Astrocyte (in vitro differentiated cells and primary cell): ENCODE data around the gene PRKCD. TPM values are rescaled to one million over a fixed set of nuclear protein-coding genes. Genes with fewer than 3 reads are reported as not detected.

Experiments
- DNase-seq: peaks from one replicate; pipeline ENCODE4 v3.0.0-alpha.2; 2010; ENCODE audit warnings: low read depth
- FAIRE-seq: peaks from 2 replicates; lab custom pipeline; 2011; peaks lifted over from hg19 to GRCh38; lab: Jason Lieb, UNC
- H2AFZ ChIP-seq: 2 replicates; pipeline ENCODE4 v1.6.0; 2012; ENCODE audit warnings: low read depth, low read length, inconsistent platforms
- H3K27ac ChIP-seq: 2 replicates; pipeline ENCODE4 v1.5.1; 2011; ENCODE audit warnings: low read depth, low read length, inconsistent platforms
- H3K27me3 ChIP-seq: 2 replicates; pipeline ENCODE4 v1.6.0; 2011; ENCODE audit warnings: low read length, inconsistent platforms; ENCODE audit not compliant: insufficient read depth
- H3K36me3 ChIP-seq: 2 replicates; pipeline ENCODE4 v1.5.1; 2011; ENCODE audit warnings: low read length, inconsistent platforms; ENCODE audit not compliant: insufficient read depth
- H3K4me1 ChIP-seq: 2 replicates; pipeline ENCODE4 v1.5.1; 2011; ENCODE audit warnings: low read length, inconsistent platforms; ENCODE audit not compliant: insufficient read depth
- H3K4me2 ChIP-seq: 2 replicates; pipeline ENCODE4 v1.6.0; 2012; ENCODE audit warnings: low read length, inconsistent platforms
- H3K4me3 ChIP-seq: 2 replicates; pipeline ENCODE4 v1.5.1; 2011; ENCODE audit warnings: low read depth, mild to moderate bottlenecking, low read length, inconsistent platforms; ENCODE audit not compliant: insufficient read depth
- H3K79me2 ChIP-seq: 2 replicates; pipeline ENCODE4 v1.6.0; 2012; ENCODE audit warnings: mild to moderate bottlenecking, low read length, inconsistent platforms; ENCODE audit not compliant: insufficient read depth
- H3K9ac ChIP-seq: 2 replicates; pipeline ENCODE4 v1.6.0; 2012; ENCODE audit warnings: mild to moderate bottlenecking, low read length, inconsistent platforms
- H3K9me3 ChIP-seq: 2 replicates; pipeline ENCODE4 v1.5.1; 2012; ENCODE audit warnings: low read depth, mild to moderate bottlenecking, low read length, inconsistent platforms; ENCODE audit not compliant: insufficient read depth
- H4K20me1 ChIP-seq: 2 replicates; pipeline ENCODE4 v1.6.0; 2012; ENCODE audit warnings: low read length, inconsistent platforms; ENCODE audit not compliant: insufficient read depth
- H3K27ac Mint-ChIP-seq: one replicate; pipeline ENCODE4 v1.8.0; 2021; ENCODE audit warnings: mild to moderate bottlenecking, mixed read lengths; ENCODE audit not compliant: unreplicated experiment
- H3K27me3 Mint-ChIP-seq: one replicate; pipeline ENCODE4 v1.8.0; 2021; ENCODE audit warnings: low read depth, mixed read lengths; ENCODE audit not compliant: unreplicated experiment
- H3K36me3 Mint-ChIP-seq: one replicate; pipeline ENCODE4 v1.8.0; 2021; ENCODE audit warnings: low read depth, mixed read lengths; ENCODE audit not compliant: unreplicated experiment
- H3K4me1 Mint-ChIP-seq: one replicate; pipeline ENCODE4 v1.8.0; 2021; ENCODE audit warnings: low read depth, mixed read lengths; ENCODE audit not compliant: unreplicated experiment
- H3K4me3 Mint-ChIP-seq: one replicate; pipeline ENCODE4 v1.8.0; 2021; ENCODE audit warnings: mild to moderate bottlenecking, moderate library complexity, mixed read lengths; ENCODE audit not compliant: unreplicated experiment
- H3K9me3 Mint-ChIP-seq: one replicate; pipeline ENCODE4 v1.8.0; 2021; ENCODE audit warnings: mild to moderate bottlenecking, mixed read lengths; ENCODE audit not compliant: unreplicated experiment
- CTCF ChIP-seq: IDR thresholded peaks from 2 replicates; pipeline ENCODE4 v1.5.1; 2011; ENCODE audit warnings: low read depth, mild to moderate bottlenecking, inconsistent platforms, low read length, moderate library complexity; ENCODE audit not compliant: insufficient read depth
- EZH2 ChIP-seq: IDR thresholded peaks from 2 replicates; pipeline ENCODE4 v1.6.1; 2012; ENCODE audit warnings: mild to moderate bottlenecking, low read length, inconsistent platforms; ENCODE audit not compliant: insufficient read depth
- total RNA-seq: library from RNA; stranded (reverse); gene quantifications from 2 replicates; pipeline ENCODE4 v1.2.1, GENCODE V29; 2021

Gene PRKCD
- total RNA-seq, 1 donor from 2014 or later: 25.4 TPM

GRCh38 chr3:53169045-53169831 lies 8.2 kb downstream of the PRKCD start:
- H3K9ac ChIP-seq: no peak overlapping the region
- TF ChIP-seq EZH2: no peak
- TF ChIP-seq CTCF: no peak
- H3K27me3 ChIP-seq: no peaks in the 10 kb centered on the region
- peaks cover 19% of the 10 kb centered on the region for H3K79me2 ChIP-seq
- no peaks in the 10 kb centered on the region for H3K36me3 ChIP-seq
- no peak overlapping the region for H3K27ac Mint-ChIP-seq
- H3K4me1 ChIP-seq: peaks cover 11% of the 10 kb centered on the region
- H3K9me3 Mint-ChIP-seq: no peaks in the 10 kb centered on the region
- no peak overlapping the region for H3K27ac ChIP-seq
- peaks cover 5% of the 10 kb centered on the region for H3K36me3 Mint-ChIP-seq
- H4K20me1 ChIP-seq: peaks cover 25% of the 10 kb centered on the region
- no peaks in the 10 kb centered on the region for H3K27me3 Mint-ChIP-seq
- no peak overlapping the region for H3K4me2 ChIP-seq
- no peak for DNase-seq
- H3K9me3 ChIP-seq: no peaks in the 10 kb centered on the region
- H3K4me3 Mint-ChIP-seq: no peak overlapping the region
- no peak overlapping the region for H3K4me3 ChIP-seq
- FAIRE-seq: no peak
- H2AFZ ChIP-seq: no peak overlapping the region
- peaks cover 21% of the 10 kb centered on the region for H3K4me1 Mint-ChIP-seq

- no peak for DNase-seq
- Mint-ChIP-seq H3K36me3 (peaks cover 5% of the 10 kb centered on the region), H3K9me3 (no peaks in the 10 kb centered on the region), H3K27ac (no peak overlapping the region), H3K4me1 (peaks cover 21% of the 10 kb centered on the region), H3K27me3 (no peaks in the 10 kb centered on the region), H3K4me3 (no peak overlapping the region)
- Histone ChIP-seq H3K36me3 (no peaks in the 10 kb centered on the region), H3K9me3 (no peaks in the 10 kb centered on the region), H3K4me1 (peaks cover 11% of the 10 kb centered on the region), H3K27ac (no peak overlapping the region), H3K4me3 (no peak overlapping the region), H3K4me2 (no peak overlapping the region), H3K27me3 (no peaks in the 10 kb centered on the region), H2AFZ (no peak overlapping the region), H3K79me2 (peaks cover 16% of the 10 kb centered on the region), H4K20me1 (peaks cover 30% of the 10 kb centered on the region), H3K9ac (no peak overlapping the region)
- TF ChIP-seq EZH2 (no peak), CTCF (no peak)
- FAIRE-seq: no peak
These were observed 8.9 kb downstream of the PRKCD start for GRCh38 chr3:53169832-53170324.
